ENCODE measurements around the gene PCDHGC3.

GRCh38 chr5:141488591-141489561 lies 13.1 kb downstream of the PCDHGC3 start, which contains the start of gene PCDHGC5:
- TF ChIP-seq CTCF (IDR thresholded peaks at IDR 0.05) (no peak), POLR2A (IDR thresholded peaks at IDR 0.05) (no peak)

All from transverse colon (tissue), 3 donors.